HS-27A (cell line): Measurements from ENCODE around the gene FANCF.

Experiments used
- DNase-seq: peaks from one replicate; pipeline ENCODE4 v3.0.0-alpha.2; 2012; ENCODE audit warnings: low read depth, missing footprints

The FANCF gene

GRCh38 chr11:22624742-22625447 is 728 bp downstream of the FANCF start:
- peak; percentile 43 for DNase-seq

GRCh38 chr11:22617868-22618267 is 7.8 kb downstream of the FANCF start:
- DNase-seq: no peak

- no peak for DNase-seq
These were observed 21.7 kb downstream of the FANCF start for GRCh38 chr11:22603933-22604332.

- no peak for DNase-seq
These were observed 23.1 kb downstream of the FANCF start for GRCh38 chr11:22602504-22602903.

GRCh38 chr11:22599458-22599857 is 26.2 kb downstream of the FANCF start:
- no peak for DNase-seq

- no peak for DNase-seq
These were observed 28.6 kb downstream of the FANCF start for GRCh38 chr11:22597062-22597461.

GRCh38 chr11:22584976-22585375 is 40.6 kb downstream of the FANCF start:
- DNase-seq: no peak

- DNase-seq: no peak
These were observed 41.6 kb downstream of the FANCF start for GRCh38 chr11:22583963-22584492.

GRCh38 chr11:22582151-22582410 is 43.5 kb downstream of the FANCF start:
- no peak for DNase-seq

- DNase-seq: no peak
These were observed 44.1 kb downstream of the FANCF start for GRCh38 chr11:22581354-22582150.

GRCh38 chr11:22577854-22578253 is 47.8 kb downstream of the FANCF start:
- DNase-seq: no peak
